ENCODE measurements around the gene HIVEP1.

- TF ChIP-seq CTCF (IDR thresholded peaks at IDR 0.05) (no peak), POLR2A (IDR thresholded peaks at IDR 0.05) (no peak)
These were observed 8.2 kb downstream of the HIVEP1 start for GRCh38 chr6:12020187-12020791.
